ENCODE results near the gene SOCS3.
A peak's percentile ranks its signal among the peaks of the same experiment; 100 is the strongest.

SOCS3 gene, protein sequence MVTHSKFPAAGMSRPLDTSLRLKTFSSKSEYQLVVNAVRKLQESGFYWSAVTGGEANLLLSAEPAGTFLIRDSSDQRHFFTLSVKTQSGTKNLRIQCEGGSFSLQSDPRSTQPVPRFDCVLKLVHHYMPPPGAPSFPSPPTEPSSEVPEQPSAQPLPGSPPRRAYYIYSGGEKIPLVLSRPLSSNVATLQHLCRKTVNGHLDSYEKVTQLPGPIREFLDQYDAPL

DNA sequence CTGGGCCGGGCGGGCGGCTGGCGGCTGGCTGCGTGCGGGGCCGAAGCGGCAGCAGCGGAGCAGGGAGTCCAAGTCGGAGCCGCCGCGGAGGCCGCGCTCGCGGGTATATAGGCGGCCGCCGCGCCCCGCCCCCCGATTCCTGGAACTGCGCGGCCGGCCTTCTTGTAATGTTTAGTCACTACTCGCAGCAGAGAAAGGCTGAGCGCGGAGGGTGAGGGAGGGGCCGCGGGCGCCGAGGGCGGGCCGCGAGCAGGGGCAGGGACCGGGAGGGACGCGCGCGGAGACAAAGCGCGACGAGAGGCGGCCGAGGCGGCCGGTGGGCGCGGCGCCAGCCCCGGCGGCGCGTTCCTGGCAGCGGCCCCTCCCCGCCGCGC is at the start of gene SOCS3:
Gene SOCS3 (minus strand): TSS at position 81 of the 374 bp plus-strand sequence. CDS start 982 bp downstream, outside the sequence.
- peak; percentile 91 to 97 (median 94) for DNase-seq

DNA sequence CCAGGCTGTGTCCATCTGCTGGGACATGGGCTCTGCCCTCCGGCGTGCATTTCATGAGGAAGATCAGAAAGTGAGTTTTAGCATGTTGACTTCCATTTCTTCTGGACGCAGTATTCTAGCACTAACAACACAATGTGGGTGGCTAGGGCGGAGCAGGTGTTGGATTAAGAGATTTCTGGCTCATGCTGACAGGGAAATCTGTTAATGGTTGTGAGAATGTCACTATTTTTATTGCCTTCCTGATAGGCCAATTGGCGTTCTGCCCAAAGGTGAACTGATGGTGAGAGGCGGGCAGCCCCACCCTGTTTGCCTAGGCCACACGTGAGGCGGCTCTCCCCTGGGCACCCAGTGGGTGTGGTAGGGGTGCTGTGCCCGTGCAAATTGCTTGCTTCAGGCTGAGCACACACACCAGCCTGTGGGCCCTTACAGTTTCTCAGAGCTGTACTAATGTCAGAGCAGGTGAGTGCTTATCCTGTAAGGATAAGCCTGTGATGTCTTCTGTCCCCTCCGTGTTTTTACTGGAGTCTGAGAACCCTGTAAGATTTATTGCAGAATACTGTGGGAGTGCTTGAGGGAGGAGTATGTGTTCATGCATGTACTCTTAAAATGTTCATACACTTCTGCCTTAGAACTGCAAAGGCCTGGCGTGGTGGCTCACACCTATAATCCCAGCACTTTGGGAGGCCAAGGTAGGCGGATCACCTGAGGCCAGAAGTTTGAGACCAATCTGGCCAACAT is 49.5 kb upstream of the SOCS3 start:
- no peak for DNase-seq

DNA sequence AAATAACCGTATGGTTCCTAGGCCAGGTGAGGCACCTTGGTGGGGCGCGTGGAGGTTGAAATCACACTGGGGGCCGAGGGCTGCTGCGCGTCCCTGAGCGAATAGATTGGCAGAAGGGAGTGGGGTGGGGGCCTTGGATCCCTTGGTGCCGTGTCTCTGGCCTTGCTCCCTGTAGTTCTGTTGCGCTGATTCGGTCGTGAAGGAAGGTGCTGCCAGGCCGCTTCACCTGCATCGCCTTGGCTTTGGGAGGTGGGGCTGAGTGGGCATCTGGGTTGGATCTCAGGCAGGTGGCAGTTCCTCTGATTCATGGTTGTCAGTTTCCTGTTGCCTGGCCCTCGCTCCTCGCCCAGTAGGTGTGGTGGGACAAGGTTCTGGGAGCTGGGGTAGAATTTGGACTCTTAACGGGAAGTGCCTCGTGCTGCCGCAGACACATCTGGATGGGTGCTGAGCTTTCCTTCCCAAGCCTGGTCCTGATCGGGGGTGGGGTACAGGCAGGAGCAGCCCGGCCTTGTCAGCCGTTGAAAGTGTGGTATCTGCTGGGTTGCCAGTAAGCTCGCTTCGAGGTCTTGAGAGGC is 48.7 kb upstream of the SOCS3 start:
- DNase-seq, result no peak

DNA sequence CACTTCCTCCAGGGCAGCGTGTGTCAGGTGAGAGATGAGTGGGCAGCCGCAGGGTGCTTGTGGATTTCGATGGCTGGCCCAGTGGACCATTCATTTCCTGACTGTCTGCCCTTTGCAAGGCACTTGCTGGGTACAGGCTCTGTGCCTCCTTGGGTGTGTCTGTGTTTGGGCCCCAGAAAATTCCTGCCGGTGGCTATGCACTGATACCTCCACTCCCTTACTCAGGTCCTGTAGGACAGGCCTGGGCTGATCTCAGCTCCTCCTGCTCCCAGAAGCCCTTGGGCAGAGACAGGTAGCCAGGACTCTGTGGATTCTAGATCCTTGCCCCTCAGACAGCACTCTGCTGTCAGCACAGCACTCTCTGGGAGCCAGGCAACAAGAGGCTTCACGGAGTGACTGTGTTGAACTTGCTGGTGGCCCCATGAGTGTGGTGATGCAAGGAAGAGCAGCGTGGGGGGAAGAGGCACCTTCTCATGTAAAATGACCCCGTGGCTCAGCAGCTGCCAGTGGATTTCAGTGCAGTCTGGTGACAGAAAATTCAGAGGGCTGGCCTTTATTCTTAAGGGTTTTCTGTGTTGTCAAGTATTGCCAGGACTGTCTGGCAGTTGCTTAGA is 47.6 kb upstream of the SOCS3 start:
- DNase-seq, result no peak

DNA sequence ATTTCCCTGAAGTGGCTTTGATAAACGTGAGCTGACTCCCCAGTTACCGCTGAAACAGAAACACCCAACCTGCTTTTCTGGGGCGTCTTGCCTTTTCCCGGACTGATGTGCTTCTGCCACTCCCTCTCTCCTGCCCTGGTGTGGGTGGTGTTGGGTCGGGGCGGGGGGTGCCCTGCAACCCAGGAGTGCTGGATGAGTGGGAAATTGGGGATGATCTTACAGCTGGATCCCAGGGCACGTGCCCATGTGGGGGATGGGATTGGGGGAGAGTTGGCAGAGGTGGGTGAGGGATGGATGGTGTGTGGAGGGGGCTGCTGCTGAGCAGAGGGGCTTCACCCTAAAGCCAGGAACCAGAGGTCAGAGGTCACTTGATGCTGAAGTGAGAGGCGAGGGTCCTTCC is 47.0 kb upstream of the SOCS3 start:
- no peak for DNase-seq

DNA sequence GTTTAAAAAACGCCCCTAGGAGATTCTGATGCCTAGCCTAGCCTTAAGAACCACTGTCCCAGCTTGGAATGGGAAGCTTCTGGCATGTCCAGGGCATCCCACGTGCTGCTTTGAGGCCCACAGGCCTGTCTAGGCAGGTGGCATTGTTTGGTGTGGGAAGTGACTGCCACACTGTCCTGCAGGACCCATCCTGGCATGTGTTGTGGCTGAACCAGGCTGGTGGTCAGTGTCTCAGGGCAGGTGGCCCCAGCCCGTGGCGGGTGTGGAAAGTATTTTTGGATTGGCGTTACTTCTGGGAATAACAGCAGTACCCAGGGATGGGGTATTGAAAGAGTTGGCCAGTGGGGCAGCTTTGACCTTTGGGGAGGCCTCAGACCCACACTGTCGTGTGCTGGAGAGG is 46.5 kb upstream of the SOCS3 start:
- no peak for DNase-seq

DNA sequence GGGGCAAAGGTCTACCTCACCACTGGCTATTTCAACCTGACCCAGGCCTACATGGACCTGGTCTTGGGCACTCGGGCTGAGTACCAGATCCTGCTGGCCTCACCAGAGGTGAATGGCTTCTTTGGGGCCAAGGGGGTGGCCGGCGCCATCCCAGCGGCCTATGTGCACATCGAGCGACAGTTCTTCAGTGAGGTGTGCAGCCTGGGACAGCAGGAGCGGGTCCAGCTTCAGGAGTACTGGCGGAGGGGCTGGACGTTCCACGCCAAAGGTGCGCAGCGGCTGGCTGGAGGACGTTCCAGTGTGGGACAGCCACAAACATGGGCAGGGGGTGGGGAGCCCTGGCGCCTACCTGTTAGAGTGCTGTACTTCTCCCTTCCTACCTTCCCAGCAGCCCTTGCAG is 43.9 kb upstream of the SOCS3 start:
- no peak for DNase-seq

DNA sequence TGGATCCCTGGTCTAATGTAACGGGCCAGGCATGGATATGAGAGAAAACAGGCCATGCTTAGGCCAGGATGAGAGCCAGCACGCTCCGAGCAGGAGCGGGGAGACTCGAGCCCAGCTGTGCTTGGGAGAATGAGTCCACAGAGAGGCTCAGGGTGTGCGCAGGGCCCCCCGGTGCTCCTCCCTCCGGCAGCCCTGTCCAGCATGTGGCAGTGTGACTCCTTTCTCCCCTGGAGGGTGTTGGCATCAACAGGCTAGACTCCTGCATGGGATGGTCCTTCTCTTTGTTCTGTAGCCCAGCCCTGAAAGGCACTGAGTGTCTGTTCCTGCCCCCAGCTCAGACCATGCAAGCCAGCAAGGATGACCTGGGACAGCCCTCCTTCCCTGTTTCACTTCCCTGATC is 42.0 kb upstream of the SOCS3 start:
- DNase-seq, result no peak

DNA sequence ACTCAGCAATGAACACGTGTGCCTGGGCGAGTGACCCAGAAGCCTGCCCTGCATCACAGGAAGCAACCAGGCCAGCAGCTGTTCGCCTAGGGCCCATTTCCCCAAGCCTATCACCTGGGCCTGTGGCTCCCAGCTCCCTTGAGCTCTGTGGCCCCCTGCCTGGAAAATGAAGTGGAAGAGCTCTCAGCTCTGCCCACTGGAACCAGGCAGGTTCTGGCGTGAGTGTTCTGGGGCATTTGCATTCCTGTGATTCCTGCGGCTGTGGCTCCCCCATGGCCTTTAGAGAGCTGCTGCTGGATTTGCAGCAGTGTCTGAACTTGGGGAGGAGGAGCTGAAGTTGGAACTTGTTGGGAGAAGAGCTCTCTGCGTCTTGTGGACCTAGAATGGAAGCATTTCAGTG is 41.4 kb upstream of the SOCS3 start:
- no peak for DNase-seq

DNA sequence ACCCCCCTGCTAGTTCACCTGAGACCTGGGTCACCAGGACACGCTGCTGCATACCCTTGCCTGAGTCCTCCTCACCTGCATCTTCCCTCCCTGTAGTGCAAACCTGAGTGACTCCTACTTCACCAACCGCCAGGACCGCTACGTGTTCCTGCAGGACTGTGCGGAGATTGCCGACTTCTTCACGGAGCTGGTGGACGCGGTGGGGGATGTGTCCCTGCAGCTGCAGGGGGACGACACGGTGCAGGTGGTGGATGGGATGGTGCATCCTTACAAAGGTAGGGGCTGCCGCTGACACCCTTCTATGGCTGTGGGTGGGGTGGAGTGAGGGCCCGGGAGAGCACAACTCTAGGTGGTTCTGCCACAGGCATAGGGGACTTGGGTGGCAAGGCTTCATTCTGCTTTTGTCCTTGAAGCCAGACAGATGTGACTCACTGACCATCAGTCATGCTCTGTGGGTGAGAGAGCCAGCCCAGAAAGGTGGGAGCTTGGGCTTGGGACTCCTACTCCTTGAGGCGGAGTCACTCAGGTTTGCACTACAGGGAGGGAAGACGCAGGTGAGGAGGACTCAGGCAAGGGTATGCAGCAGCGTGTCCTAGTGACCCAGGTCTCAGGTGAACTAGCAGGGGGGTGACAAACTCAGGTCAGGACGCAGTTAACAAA is 40.8 kb upstream of the SOCS3 start:
- no peak for DNase-seq

DNA sequence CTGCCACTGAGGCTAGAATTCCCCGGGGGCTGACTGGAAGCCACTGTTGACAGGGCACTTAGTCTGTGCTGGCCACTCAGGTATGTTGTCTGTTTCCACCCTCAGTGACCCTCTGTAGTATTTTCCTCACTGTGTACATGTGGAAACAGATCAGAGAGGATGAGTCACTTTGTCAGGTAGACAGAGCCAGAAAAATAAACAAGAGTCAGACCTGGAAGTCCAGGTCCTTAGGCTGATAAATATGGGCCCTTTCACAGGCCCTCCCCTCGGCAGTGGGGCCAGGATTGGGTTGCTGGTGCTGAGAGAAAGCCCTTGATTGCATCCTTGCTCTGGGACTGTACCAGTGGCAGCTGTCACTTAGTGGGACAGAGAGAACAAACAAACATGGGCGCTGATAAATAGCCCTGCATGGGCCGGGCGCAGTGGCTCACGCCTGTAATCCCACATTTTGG is 39.8 kb upstream of the SOCS3 start:
- no peak for DNase-seq

DNA sequence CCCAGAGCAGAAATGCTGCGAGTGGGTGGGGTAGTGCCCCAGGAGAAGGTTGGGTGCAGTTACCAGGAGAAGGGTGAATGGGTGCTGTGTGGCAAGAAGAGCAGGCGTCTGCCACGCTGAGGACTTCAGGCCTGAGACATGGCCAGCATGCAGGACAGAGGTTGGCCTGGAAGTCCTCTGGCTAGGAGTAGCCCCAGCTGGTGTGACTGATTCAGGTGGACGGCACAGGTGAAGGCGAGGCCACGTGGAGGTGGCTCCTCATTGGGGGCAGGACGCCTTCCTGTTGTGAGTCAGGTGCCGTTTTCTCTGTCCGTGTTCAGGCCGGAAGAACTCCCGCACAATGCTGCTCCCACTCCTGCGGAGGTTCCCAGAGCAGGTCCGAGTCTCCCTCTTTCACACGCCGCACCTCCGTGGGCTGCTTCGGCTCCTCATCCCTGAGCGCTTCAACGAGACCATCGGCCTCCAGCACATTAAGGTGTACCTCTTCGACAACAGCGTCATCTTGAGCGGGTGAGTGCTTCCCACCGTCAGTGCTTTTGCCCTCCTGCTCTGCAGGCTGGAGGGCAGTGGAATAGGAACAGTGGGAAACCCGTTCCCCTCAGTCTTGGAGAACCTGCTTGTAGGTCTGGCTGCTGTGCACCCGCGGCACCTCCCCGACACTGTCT is 39.3 kb upstream of the SOCS3 start:
- no peak for DNase-seq

DNA sequence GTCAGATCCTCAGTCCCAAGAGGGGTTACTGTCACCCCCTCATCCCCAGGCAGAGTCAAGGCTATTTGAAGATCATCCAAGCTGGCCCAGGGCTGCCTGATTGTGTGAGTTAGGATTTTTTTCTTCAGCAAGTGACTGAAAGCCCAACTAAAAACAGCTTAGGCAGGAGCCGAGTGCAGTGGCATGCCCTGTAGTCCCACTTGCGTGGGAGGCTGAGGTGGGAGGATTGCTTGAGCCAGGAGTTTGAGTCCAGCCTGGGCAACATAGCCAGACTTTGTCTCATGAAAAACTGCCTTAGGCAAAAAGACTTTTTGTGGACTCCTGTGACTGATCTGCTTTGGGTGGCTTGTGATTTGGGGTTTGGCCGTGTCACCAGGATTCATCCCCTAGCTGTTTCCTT is 38.5 kb upstream of the SOCS3 start:
- DNase-seq, result no peak

DNA sequence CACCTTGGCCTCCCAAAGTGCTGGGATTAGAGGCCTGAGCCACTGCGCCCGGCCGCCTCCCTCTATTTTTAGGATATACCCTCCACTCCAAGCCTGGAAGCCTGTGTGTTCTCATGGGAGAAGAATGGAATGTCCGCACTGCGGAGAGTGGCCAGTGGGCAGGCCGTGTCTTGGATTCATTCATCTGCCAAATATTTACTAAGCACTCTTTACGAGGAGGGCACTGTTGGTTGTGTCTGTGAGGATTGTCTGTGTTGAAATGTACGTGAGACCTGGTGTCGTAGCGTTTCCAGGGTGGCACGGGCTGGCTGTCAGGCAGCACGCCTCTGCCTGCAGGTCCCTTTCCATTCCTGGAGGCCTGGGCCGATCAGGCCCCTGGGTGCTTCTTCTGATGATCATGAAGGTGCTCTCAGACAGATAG is 37.8 kb upstream of the SOCS3 start:
- DNase-seq, result no peak

DNA sequence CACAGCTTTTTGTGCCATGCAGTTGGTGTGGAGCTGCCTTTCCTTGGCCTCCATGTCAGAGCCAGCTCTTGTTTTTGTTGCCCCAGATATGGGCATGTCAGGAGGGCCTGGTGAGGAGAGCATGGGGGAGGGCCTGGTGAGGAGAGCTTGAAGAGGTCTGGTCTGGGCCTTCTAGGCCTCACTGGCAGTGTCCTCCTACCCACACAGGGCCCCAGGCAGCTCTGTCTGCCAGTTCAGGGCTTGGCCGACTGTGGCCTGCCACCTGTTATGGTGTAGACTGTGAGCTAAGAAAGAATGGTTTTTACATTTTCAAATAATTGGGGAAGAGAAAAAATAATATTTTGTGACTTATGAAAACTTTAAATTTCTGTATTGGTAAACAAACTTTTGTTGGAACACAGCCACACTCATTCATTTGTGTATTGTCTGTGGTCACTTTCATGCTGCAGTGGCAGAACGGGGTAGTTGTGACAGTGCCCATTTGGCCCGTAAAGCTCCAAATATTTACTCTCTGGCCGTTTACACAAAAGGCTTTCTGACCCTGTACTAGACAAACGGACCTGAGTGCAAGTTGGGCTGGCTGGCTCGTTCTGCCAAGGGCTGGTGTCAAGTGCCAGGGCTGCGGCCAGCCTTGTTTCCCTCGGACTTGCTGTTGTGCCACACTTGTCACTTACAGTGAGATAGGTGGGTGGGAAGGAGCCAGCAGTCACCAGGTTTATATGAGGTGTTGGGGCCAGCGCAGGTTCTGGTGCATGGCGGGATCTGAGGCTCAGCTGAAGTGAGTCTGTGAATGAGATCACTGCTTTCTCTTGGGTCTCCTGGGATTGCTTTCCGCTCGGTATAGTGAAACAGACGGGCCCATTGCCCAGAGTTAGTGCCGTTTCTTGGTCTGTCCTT is 36.8 kb upstream of the SOCS3 start:
- DNase-seq, result no peak

DNA sequence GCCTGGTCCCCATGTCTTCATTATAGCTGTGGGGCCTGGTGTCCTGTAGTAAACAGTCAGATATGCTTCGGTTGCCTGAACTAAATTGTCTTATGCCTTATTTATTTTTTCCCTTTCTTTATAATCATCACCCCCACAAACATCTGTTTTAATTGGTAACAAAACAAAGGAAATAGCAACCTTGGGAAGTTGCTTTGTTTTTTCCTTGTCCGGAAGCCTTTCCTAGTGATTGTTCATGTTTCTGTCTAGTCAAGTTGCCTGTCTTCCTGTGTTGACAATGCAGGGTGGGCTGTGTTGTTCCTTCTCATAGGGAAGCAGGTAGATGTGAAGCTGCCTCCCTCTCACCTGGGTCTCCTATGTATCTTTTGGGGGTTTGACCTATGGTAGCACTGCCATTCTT is 35.3 kb upstream of the SOCS3 start:
- no peak for DNase-seq

DNA sequence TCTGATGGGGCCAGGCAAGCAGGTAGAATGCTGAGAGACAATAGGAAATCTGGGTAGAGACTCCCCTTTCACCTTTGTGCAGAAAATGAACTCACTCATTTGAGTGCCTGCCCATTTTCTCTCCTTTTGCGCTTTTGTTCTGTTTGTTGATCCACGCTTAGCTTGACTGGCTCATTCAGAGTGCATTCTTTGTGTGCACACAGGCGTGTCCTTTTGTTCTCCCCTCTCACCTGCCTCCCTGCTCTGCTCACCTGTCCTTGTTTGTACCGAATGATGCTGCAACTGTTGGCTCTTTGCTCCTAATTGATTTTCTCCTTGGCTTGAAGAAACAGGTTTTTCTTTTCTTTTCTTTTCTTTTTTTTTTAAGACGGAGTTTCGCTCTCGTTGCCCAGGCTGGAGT is 34.3 kb upstream of the SOCS3 start:
- DNase-seq, result no peak

DNA sequence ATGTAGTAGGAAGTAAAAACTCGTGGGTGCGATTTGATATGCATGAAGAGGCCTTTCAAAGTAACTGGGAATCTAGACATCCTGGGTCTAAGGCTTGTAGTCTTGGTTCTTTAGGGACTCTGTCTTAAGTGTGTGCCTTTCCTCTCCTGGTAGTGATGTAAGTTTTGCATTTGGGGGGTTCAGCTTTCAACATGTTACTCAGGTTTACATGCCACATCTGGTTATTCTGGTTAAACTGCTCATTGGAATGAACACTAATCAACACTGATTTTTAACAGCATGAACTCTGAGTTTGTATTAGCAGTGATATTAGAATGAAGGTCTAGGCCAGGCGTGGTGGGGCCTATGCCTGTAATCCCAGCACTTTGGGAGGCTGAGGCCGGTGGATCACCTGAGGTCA is 33.7 kb upstream of the SOCS3 start:
- no peak for DNase-seq

DNA sequence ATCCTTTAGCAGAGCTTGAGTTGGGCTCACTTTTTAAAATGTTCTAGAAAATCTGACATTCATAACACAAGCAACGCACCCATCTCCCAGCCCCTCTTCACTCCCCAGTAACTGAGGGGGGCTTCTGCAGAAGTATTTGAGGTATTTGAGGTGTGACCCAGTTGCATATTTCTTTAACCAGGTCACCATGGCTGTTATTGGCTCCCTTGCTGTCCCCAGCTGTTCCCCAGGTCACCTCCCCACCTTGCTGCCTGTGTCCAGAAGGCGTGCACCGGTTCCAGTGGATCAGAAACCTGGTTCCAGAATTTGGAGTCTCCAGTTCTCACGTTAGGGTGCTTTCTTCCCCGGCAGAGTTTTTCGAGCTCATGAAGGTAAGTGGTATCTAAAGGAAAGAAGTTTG is 32.4 kb upstream of the SOCS3 start:
- DNase-seq, result no peak

DNA sequence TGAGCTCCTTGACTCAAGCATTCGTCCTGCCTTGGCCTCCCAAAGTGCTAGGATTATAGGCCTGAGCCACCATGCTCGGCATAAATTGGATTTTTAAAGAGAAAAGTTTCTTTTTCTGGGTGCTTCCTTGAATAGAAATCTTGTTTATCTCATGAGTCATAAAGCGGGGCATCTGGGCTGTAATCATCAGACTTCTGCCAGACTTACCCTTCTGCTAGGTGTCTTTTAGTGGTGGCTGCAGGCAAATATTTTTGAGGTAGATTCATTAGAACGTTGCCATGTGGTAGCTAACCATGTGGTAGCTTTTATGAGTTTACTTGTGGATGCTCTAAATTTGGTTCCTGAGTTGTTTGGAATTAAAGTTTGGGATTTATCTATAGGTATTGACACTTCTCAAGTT is 32.0 kb upstream of the SOCS3 start:
- DNase-seq, result no peak

DNA sequence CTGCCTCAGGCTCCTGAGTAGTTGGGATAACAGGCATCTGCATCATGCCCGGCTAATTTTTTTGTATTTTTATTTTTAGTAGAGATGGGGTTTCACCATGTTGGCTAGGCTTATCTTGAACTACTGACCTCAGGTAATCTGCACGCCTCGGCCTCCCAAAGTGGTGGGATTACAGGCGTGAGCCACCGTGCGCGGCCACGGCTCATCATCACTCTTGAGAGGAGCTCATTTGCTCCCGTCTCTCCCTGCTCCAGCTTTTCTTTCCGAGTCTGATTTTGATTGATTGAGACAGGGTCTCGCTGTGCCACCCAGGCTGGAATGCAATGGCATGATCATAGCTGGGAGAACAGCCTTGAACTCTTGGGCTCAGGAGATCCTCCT is 31.2 kb upstream of the SOCS3 start:
- no peak for DNase-seq
